Measurements from ENCODE around the gene PHYHD1. TPM values are rescaled to one million over a fixed set of nuclear protein-coding genes. Genes with fewer than 3 reads are reported as not detected.

Gene PHYHD1
- total RNA-seq = 46.1 TPM

- peaks cover 34 to 68% of the 10 kb centered on the region in 2 donors for H3K4me1 ChIP-seq
- H3K4me3 ChIP-seq = peak within 1 kb of the TSS; percentile 59 to 73
- DNase-seq (ENCODE audit: low spot score in 2 of 2) = peak; percentile 67 to 92
- no peaks in the 10 kb centered on the region for H3K27me3 ChIP-seq
- no peaks in the 10 kb centered on the region for H3K9me3 ChIP-seq
- TF ChIP-seq CTCF (IDR thresholded peaks at IDR 0.05) = no peak
- peaks cover 19 to 34% of the 10 kb centered on the region in 2 donors for H3K36me3 ChIP-seq
- intact Hi-C loops (cut with DNase I) = loop anchor here (1.0 kb wide), 1 partner anchor 38 kb away; the partner anchor contains the start of gene LRRC8A
- H3K27ac ChIP-seq = peak within 1 kb of the TSS; percentile 94 to 95
These were observed at the start of gene PHYHD1 for GRCh38 chr9:128920381-128921058. TSS of gene PHYHD1 (plus strand) at chr9:128920982. CDS start at chr9:128922324, 1,342 bp downstream.

- peak overlapping the region; percentile 67 to 69 for H3K27ac ChIP-seq
- TF ChIP-seq CTCF (IDR thresholded peaks at IDR 0.05) = no peak
- H3K9me3 ChIP-seq = no peaks in the 10 kb centered on the region
- intact Hi-C loops (cut with DNase I) = no loop called here
- no peaks in the 10 kb centered on the region for H3K36me3 ChIP-seq
- H3K4me3 ChIP-seq = no peak overlapping the region
- no peak for DNase-seq (ENCODE audit: low spot score in 2 of 2)
- peaks cover 4 to 23% of the 10 kb centered on the region in 2 donors for H3K4me1 ChIP-seq
- H3K27me3 ChIP-seq = no peaks in the 10 kb centered on the region
These were observed 42.9 kb upstream of the PHYHD1 start for GRCh38 chr9:128877852-128878251.

GRCh38 chr9:128881884-128882676 is 38.7 kb upstream of the PHYHD1 start, which contains the start of the genes KYAT1 and LRRC8A:
TSS of gene KYAT1 (minus strand) at chr9:128881950. CDS start at chr9:128845405, 36,545 bp downstream.
TSS of gene LRRC8A (plus strand) at chr9:128882133. CDS start at chr9:128907165, 25,032 bp downstream.
- TF ChIP-seq CTCF (IDR thresholded peaks at IDR 0.05) = peak in 1 of 3 experiments; percentile 4
- intact Hi-C loops (cut with DNase I) = loop anchor here (1.0 to 2.0 kb wide), 3 partner anchors 38 to 65 kb away; partner anchors contain the start of genes DOLK, NUP188, PHYHD1 and SPOUT1
- H3K27ac ChIP-seq = peak within 1 kb of the TSS; percentile 96 to 98

GRCh38 chr9:128882677-128883603 is 37.8 kb upstream of the PHYHD1 start:
- H3K4me1 ChIP-seq = peaks cover 27 to 49% of the 10 kb centered on the region in 2 donors
- H3K36me3 ChIP-seq = peaks cover 18 to 28% of the 10 kb centered on the region in 2 donors
- TF ChIP-seq CTCF (IDR thresholded peaks at IDR 0.05) = no peak
- no peaks in the 10 kb centered on the region for H3K27me3 ChIP-seq
- intact Hi-C loops (cut with DNase I) = loop anchor here (1.0 to 2.0 kb wide), 2 partner anchors 37 to 54 kb away; partner anchors contain the start of genes PHYHD1 and SPOUT1
- DNase-seq (ENCODE audit: low spot score in 2 of 2) = peak in 1 of 2 donors; percentile 79
- peak overlapping the region; percentile 96 to 98 for H3K27ac ChIP-seq
- peak overlapping the region; percentile 89 to 90 for H3K4me3 ChIP-seq
- H3K9me3 ChIP-seq = no peaks in the 10 kb centered on the region

More at GRCh38 chr9:128881884-128882676, 38.7 kb upstream of the PHYHD1 start, which contains the start of the genes KYAT1 and LRRC8A:
- Histone ChIP-seq H3K9me3 (no peaks in the 10 kb centered on the region), H3K27me3 (no peaks in the 10 kb centered on the region), H3K4me1 (peaks cover 25 to 46% of the 10 kb centered on the region in 2 donors), H3K36me3 (peaks cover 15 to 26% of the 10 kb centered on the region in 2 donors), H3K4me3 (peak within 1 kb of the TSS; percentile 89 to 90)
- peak; percentile 93 to 99 for DNase-seq (ENCODE audit: low spot score in 2 of 2)

Measured in ascending aorta (tissue), 2 donors.